H1 (cell line): ENCODE results near the gene TRAF5. TPM values are rescaled to one million over a fixed set of nuclear protein-coding genes. Genes with fewer than 3 reads are reported as not detected.

Source experiments
- CTCF ChIA-PET: fragments of 300-600 bp; sonication (Branson Sonifier 250); formaldehyde crosslinking; loops from one replicate; lab custom pipeline; 2021; ENCODE audit not compliant: partially characterized antibody; lab: Charles Lee
- POLR2A ChIA-PET: fragments of 300-600 bp; sonication (Branson Sonifier 250); formaldehyde crosslinking; loops from one replicate; lab custom pipeline; 2021; ENCODE audit warnings: inconsistent platforms; ENCODE audit not compliant: partially characterized antibody; lab: Charles Lee
- DNase-seq, 2 experiments: peaks; one replicate each; pipeline versions ENCODE4 v3.0.0 to v3.0.0-alpha.2; 2010 to 2022; ENCODE audit warnings: low spot score in 2 of 2, low read depth in 1 of 2, mixed read lengths in 1 of 2
- FAIRE-seq: peaks from 2 replicates; lab custom pipeline; 2011; peaks lifted over from hg19 to GRCh38; lab: Jason Lieb, UNC
- H2AFZ ChIP-seq: 2 replicates; pipeline ENCODE4 v1.8.1; 2012; ENCODE audit warnings: low read length, inconsistent platforms
- H2AK5ac ChIP-seq: 2 replicates; pipeline ENCODE4 v1.6.1; 2013; ENCODE audit warnings: low read depth, low read length
- H2BK120ac ChIP-seq: replicated peaks from 2 replicates; pipeline ENCODE3; 2013; ENCODE audit warnings: low read depth, low read length, inconsistent platforms
- H2BK12ac ChIP-seq: 2 replicates; pipeline ENCODE4 v1.6.1; 2013; ENCODE audit warnings: low read depth, low read length
- H2BK15ac ChIP-seq: 2 replicates; pipeline ENCODE4 v1.6.1; 2013; ENCODE audit warnings: low read length
- H2BK20ac ChIP-seq: 2 replicates; pipeline ENCODE4 v1.6.1; 2013; ENCODE audit warnings: low read length
- H2BK5ac ChIP-seq: 2 replicates; pipeline ENCODE4 v1.6.1; 2013; ENCODE audit warnings: low read depth, low read length
- H3K14ac ChIP-seq: 2 replicates; pipeline ENCODE4 v1.6.1; 2013; ENCODE audit warnings: inconsistent platforms; ENCODE audit not compliant: insufficient read length
- H3K18ac ChIP-seq: 2 replicates; pipeline ENCODE4 v1.6.1; 2013; ENCODE audit warnings: low read length; ENCODE audit errors: extremely low read depth
- H3K23ac ChIP-seq: 2 replicates; pipeline ENCODE4 v1.6.1; 2013; ENCODE audit warnings: inconsistent platforms; ENCODE audit not compliant: insufficient read length
- H3K23me2 ChIP-seq: 2 replicates; pipeline ENCODE4 v1.6.1; 2013; ENCODE audit warnings: low read depth, low read length
- H3K27ac ChIP-seq: 2 replicates; pipeline ENCODE4 v1.6.1; 2011; ENCODE audit warnings: low read depth, low read length, inconsistent platforms
- H3K27me3 ChIP-seq, 4 experiments: replicated peaks in 1 of 4; 1 replicate in 1 of 4; 2 replicates in 3 of 4; pipeline versions ENCODE4 v1.6.1 to v1.8.1; 2011 to 2013; ENCODE audit warnings: low read length in 3 of 4, mild to moderate bottlenecking in 3 of 4, inconsistent platforms in 2 of 4, mixed read lengths in 2 of 4, moderate library complexity in 1 of 4; ENCODE audit not compliant: control insufficient read depth in 3 of 4, insufficient read depth in 3 of 4; ENCODE audit errors: extremely low read depth in 1 of 4
- H3K36me3 ChIP-seq, 4 experiments: 2 replicates each; pipeline versions ENCODE4 v1.6.1 to v1.8.1; 2011 to 2013; ENCODE audit warnings: mild to moderate bottlenecking in 4 of 4, low read length in 3 of 4, moderate library complexity in 2 of 4, control low read depth in 1 of 4, inconsistent platforms in 1 of 4; ENCODE audit not compliant: insufficient read depth in 4 of 4, control insufficient read depth in 2 of 4
- H3K4ac ChIP-seq: replicated peaks from 2 replicates; pipeline ENCODE3; 2013; ENCODE audit warnings: low read length, low read depth, mixed read lengths, inconsistent platforms; ENCODE audit not compliant: insufficient read length
- H3K4me1 ChIP-seq, 4 experiments: replicated peaks in 1 of 4; 1 replicate in 1 of 4; 2 replicates in 3 of 4; pipeline versions ENCODE4 v1.6.1 to v1.8.1; 2011 to 2013; ENCODE audit warnings: low read length in 3 of 4, inconsistent platforms in 2 of 4, mixed read lengths in 1 of 4; ENCODE audit not compliant: insufficient read depth in 4 of 4, control insufficient read depth in 3 of 4
- H3K4me2 ChIP-seq, 2 experiments: 2 replicates each; pipeline versions ENCODE4 v1.6.1 to v1.8.1; 2011 to 2013; ENCODE audit warnings: low read depth in 2 of 2, low read length in 2 of 2, control low read depth in 1 of 2, inconsistent platforms in 1 of 2, mild to moderate bottlenecking in 1 of 2; ENCODE audit not compliant: insufficient read depth in 1 of 2
- H3K4me3 ChIP-seq, 4 experiments: fragments of 200-600, 300-600 bp in 1 of 4; sonication (generic), shearing (Covaris generic), sonication (Bioruptor Twin) in 1 of 4; 2 replicates each; pipeline versions ENCODE4 v1.5.1 to v1.8.1; 2011 to 2016; ENCODE audit warnings: low read length in 4 of 4, low read depth in 3 of 4, control low read depth in 2 of 4, inconsistent platforms in 2 of 4, mild to moderate bottlenecking in 2 of 4, mixed read lengths in 1 of 4, moderate library complexity in 1 of 4; ENCODE audit not compliant: insufficient read depth in 2 of 4; ENCODE audit errors: extremely low read depth in 1 of 4
- H3K56ac ChIP-seq: replicated peaks from 2 replicates; pipeline ENCODE3; 2013; ENCODE audit warnings: low read depth, mild to moderate bottlenecking, mixed read lengths, low read length, inconsistent platforms; ENCODE audit not compliant: insufficient read length
- H3K79me1 ChIP-seq: 2 replicates; pipeline ENCODE4 v1.6.1; 2013; ENCODE audit warnings: low read depth, low read length, control low read depth
- H3K79me2 ChIP-seq, 2 experiments: 2 replicates each; pipeline versions ENCODE4 v1.6.1 to v1.8.1; 2012 to 2013; ENCODE audit warnings: low read length in 2 of 2, mild to moderate bottlenecking in 2 of 2, inconsistent platforms in 1 of 2; ENCODE audit not compliant: insufficient read depth in 2 of 2, control insufficient read depth in 1 of 2
- H3K9ac ChIP-seq, 4 experiments: replicated peaks in 1 of 4; 1 replicate in 1 of 4; 2 replicates in 3 of 4; pipeline versions ENCODE4 v1.6.1 to v1.8.1; 2011 to 2013; ENCODE audit warnings: low read depth in 3 of 4, low read length in 3 of 4, control low read depth in 2 of 4, mild to moderate bottlenecking in 2 of 4, moderate library complexity in 2 of 4, inconsistent platforms in 1 of 4; ENCODE audit errors: extremely low read depth in 1 of 4
- H3K9me3 ChIP-seq, 2 experiments: 2 replicates each; pipeline versions ENCODE4 v1.6.1 to v1.8.1; 2012 to 2013; ENCODE audit warnings: mild to moderate bottlenecking in 2 of 2, moderate library complexity in 2 of 2, control low read depth in 1 of 2, inconsistent platforms in 1 of 2, low read depth in 1 of 2, low read length in 1 of 2, mixed read lengths in 1 of 2; ENCODE audit not compliant: insufficient read depth in 2 of 2
- H4K20me1 ChIP-seq, 2 experiments: replicated peaks in 1 of 2; 2 replicates each; pipeline versions ENCODE3 to v1.8.1; 2011 to 2013; ENCODE audit warnings: inconsistent platforms in 2 of 2, low read length in 2 of 2, mild to moderate bottlenecking in 1 of 2; ENCODE audit not compliant: insufficient read depth in 2 of 2, control insufficient read depth in 1 of 2
- H4K5ac ChIP-seq: 2 replicates; pipeline ENCODE4 v1.6.1; 2013; ENCODE audit warnings: low read length, low read depth, mixed read lengths, inconsistent platforms; ENCODE audit not compliant: insufficient read length
- H4K8ac ChIP-seq: 2 replicates; pipeline ENCODE4 v1.8.0; 2013; ENCODE audit warnings: mild to moderate bottlenecking, moderate library complexity, low read length, inconsistent platforms; ENCODE audit not compliant: insufficient read depth; ENCODE audit errors: extremely low read depth
- H4K91ac ChIP-seq: replicated peaks from 2 replicates; pipeline ENCODE3; 2013; ENCODE audit warnings: low read length, mixed read lengths, inconsistent platforms; ENCODE audit not compliant: insufficient read length
- ATF3 ChIP-seq: IDR thresholded peaks from 2 replicates; pipeline ENCODE4 v1.6.1; 2011; ENCODE audit warnings: low read depth, mild to moderate bottlenecking, low read length; ENCODE audit not compliant: insufficient read depth
- BACH1 ChIP-seq: IDR thresholded peaks from 2 replicates; pipeline ENCODE4 v1.6.1; 2012; ENCODE audit warnings: low read length, improper control_type of control experiment
- CBX8 ChIP-seq: fragments of 300-800, 300-1000 bp; sonication (generic); IDR thresholded peaks from 2 replicates; pipeline ENCODE4 v1.7.1; 2016; ENCODE audit warnings: low read depth, low read length, borderline replicate concordance
- CHD2 ChIP-seq: IDR thresholded peaks from 2 replicates; pipeline ENCODE4 v1.6.1; 2012; ENCODE audit warnings: low read length, improper control_type of control experiment
- CREB1 ChIP-seq: IDR thresholded peaks from 2 replicates; pipeline ENCODE4 v1.6.1; 2012; ENCODE audit warnings: inconsistent platforms
- CTCF ChIP-seq, 3 experiments: IDR thresholded peaks; 1 replicate in 2 of 3; 2 replicates in 1 of 3; pipeline versions ENCODE4 v1.5.1 to v1.6.1; 2011; ENCODE audit warnings: low read length in 3 of 3, mild to moderate bottlenecking in 3 of 3, inconsistent platforms in 2 of 3, low read depth in 1 of 3, moderate library complexity in 1 of 3; ENCODE audit not compliant: insufficient read depth in 1 of 3; ENCODE audit errors: control extremely low read depth in 1 of 3
- EGR1 ChIP-seq: IDR thresholded peaks from 2 replicates; pipeline ENCODE4 v1.6.1; 2011; ENCODE audit warnings: low read depth, low read length, borderline replicate concordance
- FOSL1 ChIP-seq: IDR thresholded peaks from 2 replicates; pipeline ENCODE4 v1.6.1; 2011; ENCODE audit warnings: mild to moderate bottlenecking, low read depth, low read length, moderate library complexity; ENCODE audit not compliant: insufficient read depth
- POU5F1 ChIP-seq: IDR thresholded peaks from 2 replicates; pipeline ENCODE4 v1.6.1; 2011; ENCODE audit warnings: low read depth, mild to moderate bottlenecking, low read length, moderate library complexity
- TAF7 ChIP-seq: optimal IDR thresholded peaks from 2 replicates; pipeline ENCODE3; 2011; ENCODE audit warnings: low read depth, mild to moderate bottlenecking, inconsistent platforms, low read length, moderate library complexity, borderline replicate concordance
- TBP ChIP-seq: IDR thresholded peaks from 2 replicates; pipeline ENCODE4 v1.6.1; 2011; ENCODE audit warnings: low read depth, low read length, improper control_type of control experiment
- YY1 ChIP-seq: IDR thresholded peaks from 2 replicates; pipeline ENCODE4 v1.6.1; 2011; ENCODE audit warnings: low read depth, mild to moderate bottlenecking, low read length
- WGBS, 2 experiments: shearing (Covaris generic) in 1 of 2; methylation state at CpG; one replicate each; pipeline versions ENCODE4 v1.1.6 to v1.1.7; 2013 to 2015; ENCODE audit warnings: low lambda C conversion rate in 2 of 2, mixed read lengths in 2 of 2, inconsistent platforms in 1 of 2, low coverage in 1 of 2, missing lambda C conversion rate in 1 of 2; ENCODE audit not compliant: insufficient replicate concordance in 2 of 2, insufficient coverage in 1 of 2, insufficient read length in 1 of 2; ENCODE audit errors: extremely low coverage in 1 of 2, missing lambda C conversion rate in 1 of 2; 5-methylcytosine and 5-hydroxymethylcytosine counted together
- polyA plus RNA-seq, 7 experiments: library from polyadenylated mRNA; depleted of rRNA in 3 of 7; stranded (reverse) in 5 of 7; unstranded in 2 of 7; fragments of >200 nt in 5 of 7; fragments of 200-250 nt in 2 of 7; gene quantifications; 1 replicate in 5 of 7; 2 replicates in 1 of 7; 4 replicates in 1 of 7; pipeline versions ENCODE4 v1.2.1 to v1.2.3, GENCODE V29; 2011 to 2013; ENCODE audit warnings: missing spikeins in 2 of 7, mixed read lengths in 2 of 7
- total RNA-seq: library from RNA; stranded (reverse); fragmentation: NEBNext Ultra II Directional; extraction: Animal tissue kit (Norgen Biotek cat#: 25700); gene quantifications from 2 replicates; pipeline ENCODE4 v1.2.1, GENCODE V29; 2021

TRAF5 gene
- total and polyA plus RNA-seq, 2 of the 8 experiments (the other 6 are each of a cell fraction or from before 2014, with no cell fraction given), result 13.0 to 17.1 TPM

- H4K20me1 ChIP-seq, result no peaks in the 10 kb centered on the region
- H3K79me2 ChIP-seq, result no peaks in the 10 kb centered on the region
- no peak overlapping the region for H2BK15ac ChIP-seq
- H3K56ac ChIP-seq, result no peak overlapping the region
- peaks cover 5 to 32% (median 15%) of the 10 kb centered on the region in 4 experiments for H3K36me3 ChIP-seq
- no peak overlapping the region for H4K8ac ChIP-seq
- no peak overlapping the region for H2BK20ac ChIP-seq
- no peak overlapping the region for H3K27ac ChIP-seq
- WGBS, 2 experiments, result 86% methylated on average over 11 of the region's 11 CpGs; no CpG with 5 or more reads in 1 of the 2 experiments
- CTCF ChIA-PET, result interaction anchor here (1.1 to 2.0 kb wide), 3 partner anchors 10 to 202 kb away, joined by 3 to 4 read pairs (median 3); no protein-coding TSS in a partner anchor
- no peak overlapping the region for H2BK5ac ChIP-seq
- no peak overlapping the region for H3K18ac ChIP-seq
- H3K27me3 ChIP-seq, result no peaks in the 10 kb centered on the region
- H4K5ac ChIP-seq, result no peak overlapping the region
- H3K79me1 ChIP-seq, result no peaks in the 10 kb centered on the region
- H2AK5ac ChIP-seq, result no peak overlapping the region
- H3K23ac ChIP-seq, result no peak overlapping the region
- H2BK12ac ChIP-seq, result no peak overlapping the region
- H4K91ac ChIP-seq, result no peak overlapping the region
- H3K23me2 ChIP-seq, result no peaks in the 10 kb centered on the region
- no peak overlapping the region for H3K14ac ChIP-seq
- DNase-seq (no peak), FAIRE-seq (no peak)
- H3K4me2 ChIP-seq, result no peak overlapping the region
- H3K9me3 ChIP-seq, result no peaks in the 10 kb centered on the region
- H3K4me3 ChIP-seq, result no peak overlapping the region
- H2AFZ ChIP-seq, result no peak overlapping the region
- no peak overlapping the region for H2BK120ac ChIP-seq
- no peak overlapping the region for H3K4ac ChIP-seq
- no peak overlapping the region for H3K9ac ChIP-seq
- H3K4me1 ChIP-seq, result no peaks in the 10 kb centered on the region
- POLR2A ChIA-PET, result interaction anchor here (1.3 kb wide), 1 partner anchor 16 kb away, joined by 3 read pairs; no protein-coding TSS in a partner anchor
- TF ChIP-seq YY1 (no peak), POU5F1 (no peak), CREB1 (no peak), TBP (no peak), BACH1 (no peak), TAF7 (no peak), CHD2 (no peak), FOSL1 (no peak), CBX8 (no peak), ATF3 (no peak), CTCF (IDR thresholded peaks at IDR 0.05; ENCODE audit: control extremely low read depth in 1 of 3, insufficient read depth in 1 of 3, low read depth in 1 of 3, low read length in 3 of 3) (no peak), EGR1 (no peak)
Measured at GRCh38 chr1:211313392-211313791, 13.2 kb upstream of the TRAF5 start.
